Lung (tissue), 12 donors: Measurements from ENCODE around the gene SETD2. TPM values are rescaled to one million over a fixed set of nuclear protein-coding genes. Genes with fewer than 3 reads are reported as not detected.

Experiments used
- ATAC-seq: fragments of 200-7000 bp; cut with Tn5 transposase; one replicate; pipeline ENCODE4 v1.9.1; 2020; ENCODE audit warnings: moderate number of reproducible peaks; ENCODE audit not compliant: insufficient read depth, low FRiP score
- DNase-seq, 3 donors: peaks; one replicate each; pipeline ENCODE4 v3.0.0-alpha.2; 2013 to 2017
- H3K27ac ChIP-seq, 2 donors: one replicate each; pipeline ENCODE4 v1.5.1; 2013; ENCODE audit warnings: mild to moderate bottlenecking in 2 of 2, moderate library complexity in 2 of 2, control low read depth in 1 of 2, inconsistent platforms in 1 of 2, low read depth in 1 of 2, low read length in 1 of 2
- H3K27me3 ChIP-seq, 3 donors: one replicate each; pipeline ENCODE4 v1.5.1; 2013; ENCODE audit warnings: low read length in 2 of 3; ENCODE audit not compliant: control insufficient read depth in 3 of 3, insufficient read depth in 3 of 3
- H3K36me3 ChIP-seq, 4 donors: one replicate each; pipeline ENCODE4 v1.5.1; 2013; ENCODE audit warnings: low read length in 4 of 4, mild to moderate bottlenecking in 1 of 4, moderate library complexity in 1 of 4; ENCODE audit not compliant: control insufficient read depth in 4 of 4, insufficient read depth in 4 of 4
- H3K4me1 ChIP-seq, 5 donors: one replicate each; pipeline ENCODE4 v1.5.1; 2013; ENCODE audit warnings: low read length in 5 of 5, mild to moderate bottlenecking in 2 of 5, moderate library complexity in 1 of 5; ENCODE audit not compliant: control insufficient read depth in 5 of 5, insufficient read depth in 5 of 5
- H3K4me3 ChIP-seq: one replicate; pipeline ENCODE4 v1.5.1; 2013; ENCODE audit warnings: mild to moderate bottlenecking, control low read depth, moderate library complexity
- H3K9ac ChIP-seq, 2 donors: one replicate each; pipeline ENCODE4 v1.5.1; 2013; ENCODE audit warnings: low read length in 2 of 2, control low read depth in 1 of 2; ENCODE audit not compliant: insufficient read depth in 1 of 2
- H3K9me3 ChIP-seq, 4 donors: one replicate each; pipeline ENCODE4 v1.5.1; 2013; ENCODE audit warnings: low read length in 3 of 4, mild to moderate bottlenecking in 1 of 4, moderate library complexity in 1 of 4; ENCODE audit not compliant: control insufficient read depth in 4 of 4, insufficient read depth in 3 of 4
- CTCF ChIP-seq: IDR thresholded peaks from 2 replicates; pipeline ENCODE4 v1.5.1; 2012; ENCODE audit warnings: mild to moderate bottlenecking; ENCODE audit errors: control extremely low read depth, extremely low read depth
- WGBS, 2 donors: extraction: QIAGEN DNeasy Blood & Tissue Kit; methylation state at CpG; one replicate each; pipeline ENCODE4 v1.1.7; 2013; 5-methylcytosine and 5-hydroxymethylcytosine counted together
- polyA plus RNA-seq, 2 donors: library from polyadenylated mRNA; stranded (reverse); fragments of 200-250 nt; gene quantifications; one replicate each; pipeline ENCODE4 v1.2.1, GENCODE V29; 2013
- total RNA-seq, 2 donors: library from RNA; depleted of rRNA in 1 of 2; stranded (reverse); fragments of >200 nt in 1 of 2; gene quantifications; one replicate each; pipeline ENCODE4 v1.2.1, GENCODE V29; 2014 to 2021
- donor health status: control.
- donor health status: control.
- donor health status: Bipolar disorder and iron deficiency.
- donor health status: healthy.
- donor health status: DM: yes; HTN: yes; CAD: no.

SETD2 gene
- total and polyA plus RNA-seq, 4 donors = 10.4 to 107 (median 25.0) TPM

- WGBS, 2 donors = 93 to 94% methylated on average over 9 of the region's 9 CpGs
- Histone ChIP-seq H3K27me3 (no peaks in the 10 kb centered on the region), H3K4me3 (no peak overlapping the region), H3K9me3 (no peaks in the 10 kb centered on the region), H3K36me3 (peaks cover 0 to 53% (median 0%) of the 10 kb centered on the region in 4 donors), H3K4me1 (peaks cover 0 to 22% (median 7%) of the 10 kb centered on the region in 5 donors), H3K9ac (no peak overlapping the region), H3K27ac (no peak overlapping the region)
- DNase-seq (no peak), ATAC-seq (no peak)
- TF ChIP-seq CTCF = no peak
These were observed 171.7 kb downstream of the SETD2 start for GRCh38 chr3:46992231-46992630.

- Histone ChIP-seq H3K9ac (no peak overlapping the region), H3K4me1 (peaks cover 0 to 28% (median 5%) of the 10 kb centered on the region in 5 donors), H3K27ac (no peak overlapping the region), H3K36me3 (peaks cover 0 to 53% (median 0%) of the 10 kb centered on the region in 4 donors), H3K9me3 (no peaks in the 10 kb centered on the region), H3K27me3 (no peaks in the 10 kb centered on the region), H3K4me3 (no peak overlapping the region)
- 94% methylated on average over 16 of the region's 16 CpGs for WGBS, 2 donors
- no peak for ATAC-seq
- no peak for DNase-seq
- TF ChIP-seq CTCF = no peak
These were observed 172.3 kb downstream of the SETD2 start for GRCh38 chr3:46991406-46992165.

DNA sequence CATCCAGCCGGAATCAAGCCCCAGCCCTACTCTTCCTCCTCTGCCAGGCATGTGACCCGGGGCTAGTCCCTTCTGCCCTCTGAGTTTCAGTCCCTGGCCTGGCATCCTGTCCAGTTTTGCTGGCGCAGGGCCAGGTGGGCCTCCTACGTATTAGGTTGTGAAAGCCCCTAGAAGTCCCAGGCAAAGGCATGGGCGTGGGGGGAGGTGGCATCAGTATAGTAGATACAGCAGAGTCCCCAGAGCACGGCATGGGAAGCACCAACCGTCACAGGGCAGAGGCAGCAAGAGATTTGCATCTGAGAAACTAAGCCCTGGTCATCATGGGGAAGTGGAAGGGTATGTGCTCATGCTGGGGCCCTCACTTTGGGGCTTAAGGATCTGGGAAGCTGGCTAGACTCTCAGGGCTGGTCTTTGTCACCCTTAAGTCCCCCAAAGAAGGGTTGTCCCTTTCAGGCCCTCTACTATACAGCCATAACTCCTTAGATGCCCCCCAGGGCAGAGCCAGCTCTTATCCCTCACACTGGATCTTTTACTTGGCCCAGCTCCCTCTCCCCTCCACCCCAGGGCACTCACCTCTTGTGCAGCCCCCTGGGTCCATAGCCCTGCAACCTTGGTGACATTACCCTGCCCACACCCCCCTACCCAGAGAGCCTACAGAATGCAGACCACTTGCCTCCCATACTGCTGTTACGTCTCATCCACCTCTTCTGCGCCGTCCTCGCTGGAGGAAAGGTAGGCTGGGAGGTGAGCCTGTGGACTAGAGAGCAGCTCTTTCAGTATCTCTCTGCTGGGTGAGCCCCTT is 173.1 kb downstream of the SETD2 start:
- DNase-seq (no peak), ATAC-seq (no peak)
- no peaks in the 10 kb centered on the region for H3K27me3 ChIP-seq
- peaks cover 0 to 47% (median 0%) of the 10 kb centered on the region in 4 donors for H3K36me3 ChIP-seq
- peaks cover 0 to 36% (median 4%) of the 10 kb centered on the region in 5 donors for H3K4me1 ChIP-seq
- TF ChIP-seq CTCF = no peak
- H3K9me3 ChIP-seq = no peaks in the 10 kb centered on the region
- no peak overlapping the region for H3K4me3 ChIP-seq
- WGBS, 2 donors = 58 to 70% methylated on average over 11 of the region's 11 CpGs
- H3K9ac ChIP-seq = no peak overlapping the region
- no peak overlapping the region for H3K27ac ChIP-seq
